HepG2 (cell line): Measurements from ENCODE around the gene GART. TPM values are rescaled to one million over a fixed set of nuclear protein-coding genes. Genes with fewer than 3 reads are reported as not detected.

Experiments used
- ATM ChIP-seq: fragments of 450-650 bp; IDR thresholded peaks from 2 replicates; pipeline ENCODE4 v1.7.1; 2017; ENCODE audit warnings: mild to moderate bottlenecking, borderline replicate concordance
- CENPT ChIP-seq: sonication (generic); formaldehyde crosslinking; IDR thresholded peaks from 2 replicates; pipeline ENCODE4 v1.8.0; 2022; ENCODE audit warnings: low read depth, mild to moderate bottlenecking, moderate library complexity, missing genetic modification reagents
- EED ChIP-seq: sonication (generic); formaldehyde crosslinking; IDR thresholded peaks from 2 replicates; pipeline ENCODE4 v1.5.0; 2020; ENCODE audit warnings: mild to moderate bottlenecking, missing genetic modification reagents
- HINFP ChIP-seq: sonication (generic); formaldehyde crosslinking; IDR thresholded peaks from 2 replicates; pipeline ENCODE4 v1.4.0; 2020; ENCODE audit warnings: low read depth, mild to moderate bottlenecking, missing genetic modification reagents
- HOXD1 ChIP-seq: sonication (generic); formaldehyde crosslinking; IDR thresholded peaks from 2 replicates; pipeline ENCODE4 v1.5.0; 2020; ENCODE audit warnings: missing genetic modification reagents
- IRF9 ChIP-seq: sonication (generic); formaldehyde crosslinking; IDR thresholded peaks from 2 replicates; pipeline ENCODE4 v1.8.0; 2022; ENCODE audit warnings: missing genetic modification reagents, mild to moderate bottlenecking, borderline replicate concordance
- JUNB ChIP-seq: sonication (generic); formaldehyde crosslinking; IDR thresholded peaks from 2 replicates; pipeline ENCODE4 v1.8.0; 2022; ENCODE audit warnings: missing genetic modification reagents, mild to moderate bottlenecking, borderline replicate concordance
- NFE2L1 ChIP-seq: sonication (generic); formaldehyde crosslinking; IDR thresholded peaks from 2 replicates; pipeline ENCODE4 v1.4.0; 2020; ENCODE audit warnings: missing genetic modification reagents, mild to moderate bottlenecking, borderline replicate concordance
- NR2F2 ChIP-seq: IDR thresholded peaks from 2 replicates; pipeline ENCODE4 v1.6.1; 2012; ENCODE audit warnings: low read depth, inconsistent platforms, borderline replicate concordance
- PHB2 ChIP-seq: fragments of 450-650 bp; IDR thresholded peaks from 2 replicates; pipeline ENCODE4 v1.6.1; 2018; ENCODE audit not compliant: partially characterized antibody
- PREB ChIP-seq: sonication (generic); formaldehyde crosslinking; IDR thresholded peaks from 2 replicates; pipeline ENCODE4 v1.4.0; 2020; ENCODE audit warnings: missing genetic modification reagents
- PRMT3 ChIP-seq: sonication (generic); formaldehyde crosslinking; IDR thresholded peaks from 2 replicates; pipeline ENCODE4 v1.8.1; 2022; ENCODE audit warnings: low read depth, mild to moderate bottlenecking, moderate library complexity, missing genetic modification reagents, borderline replicate concordance
- RBAK ChIP-seq: sonication (generic); formaldehyde crosslinking; IDR thresholded peaks from 2 replicates; pipeline ENCODE4 v1.5.1; 2020; ENCODE audit warnings: mild to moderate bottlenecking, missing genetic modification reagents
- RCOR2 ChIP-seq: IDR thresholded peaks from 2 replicates; pipeline ENCODE4 v1.6.1; 2016; ENCODE audit warnings: missing biosample characterization, missing genetic modification reagents
- RELA ChIP-seq: sonication (generic); formaldehyde crosslinking; IDR thresholded peaks from 2 replicates; pipeline ENCODE4 v1.4.0; 2020; ENCODE audit warnings: missing genetic modification reagents
- SSRP1 ChIP-seq: IDR thresholded peaks from 2 replicates; pipeline ENCODE4 v1.6.1; 2016; ENCODE audit warnings: control low read depth
- THAP11 ChIP-seq: IDR thresholded peaks from 2 replicates; pipeline ENCODE4 v1.6.1; 2016; ENCODE audit warnings: missing biosample characterization, missing genetic modification reagents
- ZBTB38 ChIP-seq: sonication (generic); formaldehyde crosslinking; IDR thresholded peaks from 2 replicates; pipeline ENCODE4 v1.5.1; 2020; ENCODE audit warnings: mild to moderate bottlenecking, missing genetic modification reagents
- ZKSCAN5 ChIP-seq: sonication (generic); formaldehyde crosslinking; IDR thresholded peaks from 2 replicates; pipeline ENCODE4 v1.5.1; 2020; ENCODE audit warnings: mild to moderate bottlenecking, missing genetic modification reagents
- ZNF138 ChIP-seq: sonication (generic); formaldehyde crosslinking; IDR thresholded peaks from 2 replicates; pipeline ENCODE4 v1.5.0; 2020; ENCODE audit warnings: mild to moderate bottlenecking, low read depth, missing genetic modification reagents
- ZNF546 ChIP-seq: sonication (generic); formaldehyde crosslinking; conservative IDR thresholded peaks from 2 replicates; pipeline ENCODE4 v1.8.1; 2023; ENCODE audit warnings: mild to moderate bottlenecking, missing genetic modification reagents
- ZNF614 ChIP-seq: IDR thresholded peaks from 2 replicates; pipeline ENCODE4 v1.6.1; 2018; ENCODE audit warnings: missing biosample characterization, missing genetic modification reagents, inconsistent platforms, borderline replicate concordance
- ZNF615 ChIP-seq: sonication (generic); formaldehyde crosslinking; IDR thresholded peaks from 2 replicates; pipeline ENCODE4 v1.5.0; 2020; ENCODE audit warnings: mild to moderate bottlenecking, missing genetic modification reagents, borderline replicate concordance
- ZNF644 ChIP-seq: IDR thresholded peaks from 2 replicates; pipeline ENCODE4 v1.6.1; 2016; ENCODE audit warnings: low read depth
- ZNF75D ChIP-seq: sonication (generic); formaldehyde crosslinking; IDR thresholded peaks from 2 replicates; pipeline ENCODE4 v1.8.1; 2023; ENCODE audit warnings: missing genetic modification reagents, mild to moderate bottlenecking, borderline replicate concordance
- ZNF775 ChIP-seq: sonication (generic); formaldehyde crosslinking; IDR thresholded peaks from 2 replicates; pipeline ENCODE4 v1.4.0; 2020; ENCODE audit warnings: missing genetic modification reagents, mild to moderate bottlenecking, moderate library complexity, borderline replicate concordance
- ZSCAN22 ChIP-seq: sonication (generic); formaldehyde crosslinking; IDR thresholded peaks from 2 replicates; pipeline ENCODE4 v1.4.0; 2020; ENCODE audit warnings: mild to moderate bottlenecking, missing genetic modification reagents
- ZSCAN25 ChIP-seq: sonication (generic); formaldehyde crosslinking; IDR thresholded peaks from 2 replicates; pipeline ENCODE4 v1.8.0; 2022; ENCODE audit warnings: mild to moderate bottlenecking, missing genetic modification reagents
- ZSCAN29 ChIP-seq: sonication (generic); formaldehyde crosslinking; conservative IDR thresholded peaks from 2 replicates; pipeline ENCODE4 v1.4.0; 2020; ENCODE audit warnings: mild to moderate bottlenecking, missing genetic modification reagents
- polyA plus RNA-seq, 8 experiments: library from polyadenylated mRNA; depleted of rRNA in 3 of 8; stranded (reverse) in 7 of 8; unstranded in 1 of 8; fragments of >200 nt; fragmentation: Illumina TruSeq in 4 of 8; extraction: Trizol in 4 of 8; gene quantifications; 2 replicates each; pipeline versions ENCODE4 v1.2.1 to v1.2.3, GENCODE V29; 2011 to 2016; ENCODE audit warnings: low read depth in 4 of 8, missing spikeins in 1 of 8, mixed read lengths in 1 of 8; ENCODE audit not compliant: insufficient read depth in 1 of 8
- total RNA-seq, 5 experiments: library from RNA; depleted of rRNA; stranded (reverse); fragments of >200 nt; fragmentation: Illumina TruSeq; extraction: Trizol; gene quantifications; 2 replicates each; pipeline ENCODE4 v1.2.3, GENCODE V29; 2016; ENCODE audit warnings: low read depth in 1 of 5

The GART gene
- total and polyA plus RNA-seq, 2 of the 13 experiments (the other 11 are each of a cell fraction or from before 2014, with no cell fraction given): 17.9 to 109 TPM

- no peak for TF ChIP-seq CENPT (CRISPR knock-in tag)
- TF ChIP-seq HOXD1 (CRISPR knock-in tag): peak; percentile 61; the same call in 1 of the 2 replicates
- TF ChIP-seq PREB: no peak
- no peak; the same call in 1 of the 2 replicates for TF ChIP-seq ZSCAN29 (CRISPR knock-in tag)
- TF ChIP-seq HINFP: no peak
- TF ChIP-seq EED: no peak
- TF ChIP-seq RBAK (CRISPR knock-in tag): no peak
- no peak for TF ChIP-seq ZKSCAN5 (CRISPR knock-in tag)
- no peak for TF ChIP-seq SSRP1
- no peak for TF ChIP-seq ZNF775 (CRISPR knock-in tag)
- no peak for TF ChIP-seq ATM
- TF ChIP-seq ZNF644 (CRISPR knock-in tag): no peak
- TF ChIP-seq ZBTB38 (CRISPR knock-in tag): peak; percentile 86; the same call in 1 of the 2 replicates
- TF ChIP-seq THAP11 (CRISPR knock-in tag): peak; percentile 68
- peak; percentile 35; the same call in 1 of the 2 replicates for TF ChIP-seq IRF9 (CRISPR knock-in tag)
- no peak for TF ChIP-seq NR2F2
- TF ChIP-seq ZNF546 (CRISPR knock-in tag): no peak
- no peak for TF ChIP-seq NFE2L1 (CRISPR knock-in tag)
- TF ChIP-seq RCOR2 (CRISPR knock-in tag): no peak
- TF ChIP-seq ZNF75D (CRISPR knock-in tag): no peak
- TF ChIP-seq ZSCAN22 (CRISPR knock-in tag): no peak
- no peak for TF ChIP-seq ZNF615
- TF ChIP-seq RELA: no peak
- TF ChIP-seq PRMT3 (CRISPR knock-in tag): 0 out of 2 replicates have a peak, but pooled peaks have one; percentile 26
- no peak for TF ChIP-seq ZNF138 (CRISPR knock-in tag)
- peak; percentile 38; the same call in 1 of the 2 replicates for TF ChIP-seq ZSCAN25 (CRISPR knock-in tag)
- no peak for TF ChIP-seq ZNF614 (CRISPR knock-in tag)
- TF ChIP-seq PHB2: no peak
- no peak for TF ChIP-seq JUNB (CRISPR knock-in tag)
These were observed 46.8 kb upstream of the GART start, which contains the start of gene DONSON (continued) for GRCh38 chr21:33588485-33589335.
